Neutrophil (primary cell): ENCODE data around the gene FTMT.

Source experiments
- H3K27ac ChIP-seq: fragments of 200-600 bp; sonication (generic); 2 replicates; pipeline ENCODE4 v1.5.1; 2016; ENCODE audit warnings: mild to moderate bottlenecking, moderate library complexity
- H3K27me3 ChIP-seq: fragments of 200-600 bp; sonication (generic); 2 replicates; pipeline ENCODE4 v1.6.0; 2016; ENCODE audit warnings: mild to moderate bottlenecking
- H3K36me3 ChIP-seq: fragments of 200-600 bp; sonication (generic); 2 replicates; pipeline ENCODE4 v1.5.1; 2017
- H3K4me1 ChIP-seq, 2 experiments: fragments of 200-600 bp in 1 of 2; sonication (generic) in 1 of 2; 1 replicate in 1 of 2; 2 replicates in 1 of 2; pipeline versions ENCODE4 v1.5.1 to v1.6.1; 2013 to 2016; ENCODE audit warnings: low read depth in 1 of 2, low read length in 1 of 2, mild to moderate bottlenecking in 1 of 2, moderate library complexity in 1 of 2; ENCODE audit not compliant: control insufficient read depth in 1 of 2, insufficient read depth in 1 of 2
- H3K4me3 ChIP-seq, 2 experiments: fragments of 200-600 bp in 1 of 2; sonication (generic) in 1 of 2; 1 replicate in 1 of 2; 2 replicates in 1 of 2; pipeline ENCODE4 v1.5.1; 2013 to 2016; ENCODE audit warnings: low read depth in 1 of 2, low read length in 1 of 2, mild to moderate bottlenecking in 1 of 2, moderate library complexity in 1 of 2
- H3K9me3 ChIP-seq: fragments of 200-600 bp; sonication (generic); 2 replicates; pipeline ENCODE4 v1.5.1; 2016
- CTCF ChIP-seq: fragments of 200-600 bp; sonication (generic); IDR thresholded peaks from 2 replicates; pipeline ENCODE4 v1.5.1; 2016; ENCODE audit warnings: antibody characterized with exemption

FTMT gene

DNA sequence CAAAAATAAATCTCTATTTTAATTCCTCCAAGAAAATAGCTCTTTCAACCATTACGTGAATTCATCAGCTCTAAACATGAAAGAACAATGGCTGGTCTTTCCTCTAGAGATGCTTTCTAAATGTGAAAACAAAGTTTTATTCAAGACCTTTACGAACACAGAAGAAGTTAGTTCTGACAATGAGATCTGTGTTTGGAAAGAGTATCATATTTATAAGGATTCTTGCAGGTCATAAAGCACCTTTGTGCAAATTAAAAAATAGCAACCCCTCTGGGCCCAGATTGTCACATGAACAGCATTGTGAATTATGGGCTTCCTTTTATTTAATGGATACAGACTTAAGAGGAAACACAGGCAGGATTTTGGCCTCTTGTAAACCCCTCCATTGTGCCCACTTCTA lies 17.7 kb upstream of the FTMT start:
- TF ChIP-seq CTCF, result no peak
- no peaks in the 10 kb centered on the region for H3K9me3 ChIP-seq
- H3K27ac ChIP-seq, result no peak overlapping the region
- no peak overlapping the region for H3K4me3 ChIP-seq
- H3K36me3 ChIP-seq, result no peaks in the 10 kb centered on the region
- no peaks in the 10 kb centered on the region for H3K27me3 ChIP-seq
- H3K4me1 ChIP-seq, result no peaks in the 10 kb centered on the region

- Histone ChIP-seq H3K4me1 (no peaks in the 10 kb centered on the region), H3K27me3 (no peaks in the 10 kb centered on the region), H3K4me3 (no peak overlapping the region), H3K36me3 (no peaks in the 10 kb centered on the region), H3K27ac (no peak overlapping the region), H3K9me3 (no peaks in the 10 kb centered on the region)
- no peak for TF ChIP-seq CTCF
Observed at GRCh38 chr5:121841892-121842291, 9.8 kb upstream of the FTMT start.

- H3K27me3 ChIP-seq, result no peaks in the 10 kb centered on the region
- H3K4me1 ChIP-seq, result no peaks in the 10 kb centered on the region
- H3K36me3 ChIP-seq, result no peaks in the 10 kb centered on the region
- no peak overlapping the region for H3K4me3 ChIP-seq
- TF ChIP-seq CTCF, result no peak
- no peak overlapping the region for H3K27ac ChIP-seq
- H3K9me3 ChIP-seq, result no peaks in the 10 kb centered on the region
Observed at GRCh38 chr5:121850272-121850671, 1.4 kb upstream of the FTMT start.

DNA sequence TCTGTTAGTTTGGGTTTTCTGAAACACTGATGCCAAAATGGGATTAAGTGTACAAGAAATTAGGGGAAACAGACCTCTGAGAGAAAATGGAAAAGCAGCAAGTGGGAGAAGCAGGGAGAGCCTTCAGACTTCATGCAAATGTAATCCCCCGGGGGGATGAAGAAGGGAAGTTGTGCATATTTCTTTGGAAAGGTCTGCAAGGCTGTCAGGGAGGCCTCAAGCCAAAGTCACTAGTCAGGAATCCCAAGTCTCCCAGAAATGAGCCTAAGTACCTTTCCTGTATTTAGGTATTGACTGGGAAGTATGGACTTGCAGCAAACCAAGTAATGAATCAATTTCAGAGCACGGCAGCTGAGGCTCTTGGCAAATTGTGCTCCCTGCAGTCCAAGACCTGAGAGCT lies 2.2 kb downstream of the FTMT start:
- H3K27me3 ChIP-seq, result no peaks in the 10 kb centered on the region

GRCh38 chr5:121862801-121863200 lies 11.1 kb downstream of the FTMT start:
- Histone ChIP-seq H3K27ac (no peak overlapping the region), H3K36me3 (no peaks in the 10 kb centered on the region), H3K4me3 (no peak overlapping the region), H3K27me3 (no peaks in the 10 kb centered on the region), H3K9me3 (no peaks in the 10 kb centered on the region), H3K4me1 (no peaks in the 10 kb centered on the region)
- TF ChIP-seq CTCF, result no peak

More for the DNA sequence above, 2.2 kb downstream of the FTMT start:
- no peak for TF ChIP-seq CTCF
- no peaks in the 10 kb centered on the region for H3K36me3 ChIP-seq
- no peak overlapping the region for H3K4me3 ChIP-seq
- H3K27ac ChIP-seq, result no peak overlapping the region
- no peaks in the 10 kb centered on the region for H3K4me1 ChIP-seq
- no peaks in the 10 kb centered on the region for H3K9me3 ChIP-seq

GRCh38 chr5:121863753-121864285 lies 12.1 kb downstream of the FTMT start:
- no peak overlapping the region for H3K4me3 ChIP-seq
- TF ChIP-seq CTCF, result no peak
- H3K27me3 ChIP-seq, result no peaks in the 10 kb centered on the region

More at GRCh38 chr5:121863753-121864285, 12.1 kb downstream of the FTMT start:
- Histone ChIP-seq H3K36me3 (no peaks in the 10 kb centered on the region), H3K27ac (no peak overlapping the region), H3K4me1 (no peaks in the 10 kb centered on the region), H3K9me3 (no peaks in the 10 kb centered on the region)
